Mesenchymal stem cell (in vitro differentiated cells and primary cell): ENCODE measurements around the gene EHD1.
A peak's percentile ranks its signal among the peaks of the same experiment; 100 is the strongest.

Experiments
- DNase-seq: peaks from one replicate; pipeline ENCODE4 v3.0.0-alpha.2; 2013
- H2AFZ ChIP-seq: one replicate; pipeline ENCODE4 v1.6.1; 2013; ENCODE audit warnings: low read depth, mild to moderate bottlenecking, control low read depth, inconsistent platforms, low read length, moderate library complexity
- H2AK5ac ChIP-seq: 2 replicates; pipeline ENCODE4 v1.6.1; 2013; ENCODE audit warnings: low read length, moderate library complexity, mild to moderate bottlenecking, inconsistent platforms; ENCODE audit not compliant: severe bottlenecking
- H2BK120ac ChIP-seq: one replicate; pipeline ENCODE4 v1.6.1; 2013; ENCODE audit warnings: low read depth, mild to moderate bottlenecking, inconsistent platforms, low read length, moderate library complexity
- H2BK12ac ChIP-seq, 2 experiments: one replicate each; pipeline ENCODE4 v1.6.1; 2013; ENCODE audit warnings: inconsistent platforms in 2 of 2, low read length in 2 of 2, mild to moderate bottlenecking in 2 of 2, moderate library complexity in 2 of 2, control low read depth in 1 of 2
- H2BK15ac ChIP-seq: one replicate; pipeline ENCODE4 v1.6.1; 2013; ENCODE audit warnings: mild to moderate bottlenecking, low read depth, inconsistent platforms; ENCODE audit not compliant: poor library complexity, severe bottlenecking
- H2BK5ac ChIP-seq: 2 replicates; pipeline ENCODE4 v1.6.1; 2013; ENCODE audit warnings: low read depth, mild to moderate bottlenecking, low read length, control low read depth, inconsistent platforms; ENCODE audit not compliant: poor library complexity, severe bottlenecking
- H3K14ac ChIP-seq, 2 experiments: one replicate each; pipeline ENCODE4 v1.6.1; 2013; ENCODE audit warnings: inconsistent platforms in 2 of 2, low read length in 2 of 2, control low read depth in 1 of 2, mild to moderate bottlenecking in 1 of 2, moderate library complexity in 1 of 2
- H3K18ac ChIP-seq, 2 experiments: one replicate each; pipeline ENCODE4 v1.6.1; 2013; ENCODE audit warnings: inconsistent platforms in 2 of 2, low read length in 2 of 2, control low read depth in 1 of 2, low read depth in 1 of 2, mild to moderate bottlenecking in 1 of 2
- H3K23ac ChIP-seq, 2 experiments: one replicate each; pipeline ENCODE4 v1.6.1; 2013; ENCODE audit warnings: inconsistent platforms in 2 of 2, low read length in 2 of 2, mild to moderate bottlenecking in 2 of 2, moderate library complexity in 2 of 2, control low read depth in 1 of 2
- H3K27ac ChIP-seq: 2 replicates; pipeline ENCODE4 v1.5.1; 2013; ENCODE audit warnings: mild to moderate bottlenecking, moderate library complexity, low read length, control low read depth, inconsistent platforms; ENCODE audit not compliant: poor library complexity, severe bottlenecking
- H3K27me3 ChIP-seq, 2 experiments: 2 replicates each; pipeline versions ENCODE4 v1.6.1 to v1.7.0; 2013; ENCODE audit warnings: low read length in 2 of 2, mild to moderate bottlenecking in 2 of 2, moderate library complexity in 2 of 2, control low read depth in 1 of 2, inconsistent platforms in 1 of 2; ENCODE audit not compliant: control insufficient read depth in 1 of 2, insufficient read depth in 1 of 2
- H3K36me3 ChIP-seq, 2 experiments: 2 replicates each; pipeline versions ENCODE4 v1.6.1 to v1.7.0; 2013; ENCODE audit warnings: low read length in 2 of 2, control low read depth in 1 of 2, inconsistent platforms in 1 of 2, low read depth in 1 of 2, mild to moderate bottlenecking in 1 of 2; ENCODE audit not compliant: insufficient read depth in 2 of 2, control insufficient read depth in 1 of 2
- H3K4ac ChIP-seq, 2 experiments: one replicate each; pipeline ENCODE4 v1.6.1; 2013; ENCODE audit warnings: inconsistent platforms in 2 of 2, low read length in 2 of 2, mild to moderate bottlenecking in 2 of 2, moderate library complexity in 2 of 2, control low read depth in 1 of 2, low read depth in 1 of 2
- H3K4me1 ChIP-seq: 2 replicates; pipeline ENCODE4 v1.6.1; 2013; ENCODE audit warnings: low read depth, low read length, control low read depth; ENCODE audit not compliant: control insufficient read depth, insufficient read depth
- H3K4me2 ChIP-seq: 2 replicates; pipeline ENCODE4 v1.6.1; 2013; ENCODE audit warnings: low read length, mild to moderate bottlenecking, inconsistent platforms; ENCODE audit not compliant: poor library complexity, severe bottlenecking
- H3K4me3 ChIP-seq, 2 experiments: 2 replicates each; pipeline versions ENCODE4 v1.5.1 to v1.7.0; 2013; ENCODE audit warnings: low read length in 2 of 2, mild to moderate bottlenecking in 2 of 2, control low read depth in 1 of 2, low read depth in 1 of 2; ENCODE audit not compliant: insufficient read depth in 1 of 2
- H3K79me1 ChIP-seq: replicated peaks from 2 replicates; pipeline ENCODE4 v1.6.1; 2013; ENCODE audit warnings: mild to moderate bottlenecking, control low read depth, low read length, inconsistent platforms; ENCODE audit not compliant: poor library complexity, severe bottlenecking
- H3K9ac ChIP-seq: 2 replicates; pipeline ENCODE4 v1.7.0; 2013; ENCODE audit warnings: mild to moderate bottlenecking, low read length, moderate library complexity
- H3K9me3 ChIP-seq: 2 replicates; pipeline ENCODE4 v1.7.0; 2013; ENCODE audit warnings: mild to moderate bottlenecking, low read length; ENCODE audit not compliant: control insufficient read depth
- H4K8ac ChIP-seq: one replicate; pipeline ENCODE4 v1.6.1; 2013; ENCODE audit warnings: inconsistent platforms, mild to moderate bottlenecking, low read length, moderate library complexity
- H4K91ac ChIP-seq: one replicate; pipeline ENCODE4 v1.6.1; 2013; ENCODE audit warnings: mild to moderate bottlenecking, low read length, inconsistent platforms
- WGBS: methylation state at CpG from one replicate; pipeline ENCODE4 v1.1.7; 2013; ENCODE audit warnings: mixed read lengths; 5-methylcytosine and 5-hydroxymethylcytosine counted together

The EHD1 gene

DNA sequence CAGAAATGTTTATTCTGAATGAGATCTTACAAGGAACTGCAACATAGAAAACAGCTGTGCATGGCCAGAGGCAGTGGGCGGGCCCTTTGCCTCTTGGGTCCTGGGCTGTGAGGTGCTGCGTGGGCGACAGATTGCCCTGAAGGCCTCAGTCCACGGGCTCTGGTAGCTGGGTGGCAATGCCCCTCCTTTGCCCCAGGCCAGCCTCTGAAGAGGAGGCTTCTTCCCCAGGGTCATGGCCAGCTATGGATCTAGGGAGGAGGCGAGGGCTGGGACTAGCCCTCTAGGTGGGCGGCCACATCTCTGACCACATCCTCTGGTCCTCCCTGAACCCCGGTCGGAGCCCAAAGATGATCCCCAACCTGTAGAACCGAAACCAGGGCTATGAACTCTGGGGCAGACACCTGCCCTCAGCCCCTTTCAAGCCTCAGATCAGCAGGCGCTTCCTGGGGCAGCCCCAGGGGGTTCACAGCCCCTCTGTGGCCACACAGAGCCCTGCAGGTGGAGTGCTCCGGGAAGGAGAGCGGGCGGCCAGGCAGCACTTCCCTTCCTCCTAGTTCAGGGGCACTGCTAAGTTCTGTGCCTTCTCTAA lies 27.3 kb downstream of the EHD1 start:
- H3K4me3 ChIP-seq: no peak overlapping the region
- H3K27me3 ChIP-seq: no peaks in the 10 kb centered on the region
- 76% methylated on average over 13 of the region's 13 CpGs for WGBS
- peak overlapping the region in 1 of 2 experiments; percentile 67 for H3K18ac ChIP-seq
- no peak overlapping the region for H2BK120ac ChIP-seq
- H4K8ac ChIP-seq: no peak overlapping the region
- no peaks in the 10 kb centered on the region for H3K9me3 ChIP-seq
- H2BK12ac ChIP-seq: peak overlapping the region in 1 of 2 experiments; percentile 79
- H2AFZ ChIP-seq: no peak overlapping the region
- no peak overlapping the region for H3K23ac ChIP-seq
- no peak overlapping the region for H3K4me2 ChIP-seq
- peak overlapping the region; percentile 5 for H4K91ac ChIP-seq
- H3K36me3 ChIP-seq: peaks cover 21 to 44% of the 10 kb centered on the region in 2 experiments
- no peak overlapping the region for H2BK5ac ChIP-seq
- H3K4me1 ChIP-seq: peaks cover 67% of the 10 kb centered on the region
- H3K79me1 ChIP-seq: peaks cover 19% of the 10 kb centered on the region
- peak; percentile 54 for DNase-seq
- no peak overlapping the region for H3K27ac ChIP-seq
- no peak overlapping the region for H2AK5ac ChIP-seq
- no peak overlapping the region for H3K4ac ChIP-seq
- peak overlapping the region; percentile 14 for H3K9ac ChIP-seq
- no peak overlapping the region for H3K14ac ChIP-seq
- no peak overlapping the region for H2BK15ac ChIP-seq

DNA sequence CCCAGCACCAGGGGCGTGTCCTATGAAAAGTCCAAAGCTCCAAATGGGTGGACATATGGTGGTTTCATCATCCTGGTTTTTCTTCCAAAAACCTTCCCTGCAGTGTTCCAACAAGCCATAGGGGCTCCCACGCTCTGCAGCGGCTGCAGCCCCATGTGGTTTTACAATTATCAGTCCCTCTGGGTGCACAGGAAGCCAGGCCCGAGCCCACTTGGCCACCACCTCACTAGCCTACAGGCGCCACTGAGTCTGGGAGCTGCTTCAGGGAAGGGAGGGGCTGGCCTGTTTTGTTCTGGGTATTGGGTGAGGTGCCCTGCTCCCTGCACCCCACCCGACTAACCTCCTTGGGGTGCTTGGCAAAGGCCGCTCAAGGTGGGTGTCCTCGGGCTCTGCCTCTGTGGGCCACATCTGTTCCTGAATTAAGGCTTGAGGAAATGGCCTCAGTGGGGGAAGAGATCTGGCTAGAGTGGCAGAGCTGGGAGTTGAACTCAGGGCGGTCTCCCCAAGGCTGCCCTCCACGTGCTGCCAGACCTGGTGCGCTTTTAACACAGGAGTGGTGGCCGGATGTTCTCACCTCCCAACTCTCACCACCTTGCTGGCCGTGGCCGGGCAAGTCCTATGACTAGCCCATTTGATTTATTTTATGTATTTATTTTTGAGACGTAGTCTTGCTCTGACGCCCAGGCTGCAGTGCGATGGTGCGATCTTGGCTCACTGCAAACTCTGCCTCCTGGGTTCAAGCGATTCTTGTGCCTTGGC lies 28.6 kb downstream of the EHD1 start:
- Histone ChIP-seq H3K36me3 (peaks cover 15 to 33% of the 10 kb centered on the region in 2 experiments), H2BK15ac (no peak overlapping the region), H3K79me1 (peaks cover 18% of the 10 kb centered on the region), H3K18ac (peak overlapping the region in 1 of 2 experiments; percentile 18), H3K9me3 (no peaks in the 10 kb centered on the region), H3K27ac (no peak overlapping the region), H3K9ac (peak overlapping the region; percentile 14), H3K4me3 (no peak overlapping the region), H3K4ac (no peak overlapping the region), H3K4me2 (no peak overlapping the region), H3K27me3 (no peaks in the 10 kb centered on the region), H3K14ac (no peak overlapping the region), H2BK5ac (no peak overlapping the region), H2BK12ac (peak overlapping the region in 1 of 2 experiments; percentile 21), H4K91ac (peak overlapping the region; percentile 12), H3K4me1 (peaks cover 54% of the 10 kb centered on the region), H3K23ac (no peak overlapping the region), H2AFZ (no peak overlapping the region), H2AK5ac (peak overlapping the region; percentile 30), H4K8ac (no peak overlapping the region), H2BK120ac (no peak overlapping the region)
- no peak for DNase-seq
- WGBS: 94% methylated on average over 18 of the region's 19 CpGs

DNA sequence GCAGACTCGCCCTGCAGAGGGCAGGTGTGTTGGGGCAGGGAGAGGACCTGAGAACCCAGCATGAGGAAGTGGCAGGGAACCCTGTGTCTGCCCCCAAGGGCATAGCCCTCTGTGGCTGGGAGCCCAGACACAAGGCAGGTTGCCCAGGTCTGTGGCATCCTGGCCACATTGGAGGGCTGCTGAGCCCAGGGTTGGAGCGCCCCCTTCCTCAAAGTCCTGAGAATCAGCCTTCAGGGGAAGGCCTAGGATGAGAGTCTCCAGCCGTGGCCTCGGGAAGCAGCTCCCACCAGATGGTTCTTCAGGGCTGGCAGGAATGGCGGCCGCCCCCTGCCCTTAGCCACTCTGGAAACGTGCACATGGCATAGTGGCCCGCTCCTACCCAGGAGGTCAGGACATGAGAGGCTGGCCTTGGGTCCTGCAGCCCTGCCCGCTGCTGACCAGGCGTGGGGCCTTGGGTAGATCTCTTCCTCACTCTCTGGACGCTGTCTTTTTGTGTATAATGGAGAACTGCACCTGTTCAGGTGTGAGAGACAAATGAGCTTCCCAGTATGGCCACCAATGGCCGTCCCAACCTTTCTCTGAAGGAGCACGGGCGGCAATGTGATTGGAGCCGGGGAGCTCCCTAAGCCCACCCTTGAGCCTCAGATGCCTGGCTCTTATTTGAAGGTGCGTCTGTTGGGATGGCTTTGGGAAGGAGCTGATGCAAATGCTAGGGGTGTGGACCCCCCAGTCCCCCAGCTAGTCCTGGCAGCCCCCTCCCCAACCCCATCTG lies 29.4 kb downstream of the EHD1 start:
- no peak overlapping the region for H2AFZ ChIP-seq
- peak overlapping the region; percentile 46 to 49 for H2BK12ac ChIP-seq
- WGBS: 87% methylated on average over 16 of the region's 16 CpGs
- peak overlapping the region; percentile 64 for H4K91ac ChIP-seq
- peaks cover 54% of the 10 kb centered on the region for H3K4me1 ChIP-seq
- no peak overlapping the region for H3K18ac ChIP-seq
- H2BK5ac ChIP-seq: no peak overlapping the region
- no peak overlapping the region for H3K27ac ChIP-seq
- no peaks in the 10 kb centered on the region for H3K9me3 ChIP-seq
- peak overlapping the region; percentile 45 for H4K8ac ChIP-seq
- peak overlapping the region; percentile 14 for H2AK5ac ChIP-seq
- no peak overlapping the region for H3K4me3 ChIP-seq
- no peak overlapping the region for H3K23ac ChIP-seq
- peaks cover 18% of the 10 kb centered on the region for H3K79me1 ChIP-seq
- H3K36me3 ChIP-seq: peaks cover 8 to 26% of the 10 kb centered on the region in 2 experiments
- H3K4ac ChIP-seq: peak overlapping the region in 1 of 2 experiments; percentile 2
- no peak overlapping the region for H2BK15ac ChIP-seq
- H3K9ac ChIP-seq: no peak overlapping the region
- DNase-seq: no peak
- no peak overlapping the region for H2BK120ac ChIP-seq
- H3K4me2 ChIP-seq: no peak overlapping the region
- no peak overlapping the region for H3K14ac ChIP-seq
- no peaks in the 10 kb centered on the region for H3K27me3 ChIP-seq
